PFSK-1 (cell line): ENCODE data around the gene NKX2-3.

Experiments
- FOXP2 ChIP-seq: optimal IDR thresholded peaks from 2 replicates; pipeline ENCODE3; 2011; ENCODE audit warnings: borderline replicate concordance, control low read depth, inconsistent platforms; ENCODE audit not compliant: insufficient read depth; ENCODE audit errors: extremely low read length, extremely low read depth
- POLR2AphosphoS5 ChIP-seq: IDR thresholded peaks from 2 replicates; pipeline ENCODE4 v1.6.1; 2012; ENCODE audit warnings: low read depth, mild to moderate bottlenecking, control low read depth, low read length, moderate library complexity
- SIN3A ChIP-seq: IDR thresholded peaks from 2 replicates; pipeline ENCODE4 v1.6.1; 2012; ENCODE audit warnings: mild to moderate bottlenecking, low read length, moderate library complexity, borderline replicate concordance; ENCODE audit not compliant: insufficient read depth
- TAF1 ChIP-seq: IDR thresholded peaks from 2 replicates; pipeline ENCODE4 v1.6.1; 2012; ENCODE audit warnings: low read length, control low read depth, borderline replicate concordance; ENCODE audit not compliant: insufficient read depth
- TF ChIP-seq, protein P1 (sequence below), 2 experiments: IDR thresholded peaks; 2 replicates each; pipeline versions ENCODE4 v1.6.1 to v1.8.0; 2011 to 2012; ENCODE audit warnings: low read depth in 2 of 2, low read length in 2 of 2, control low read depth in 1 of 2, inconsistent platforms in 1 of 2, mild to moderate bottlenecking in 1 of 2, moderate library complexity in 1 of 2; ENCODE audit not compliant: insufficient read depth in 1 of 2

NKX2-3 gene

DNA sequence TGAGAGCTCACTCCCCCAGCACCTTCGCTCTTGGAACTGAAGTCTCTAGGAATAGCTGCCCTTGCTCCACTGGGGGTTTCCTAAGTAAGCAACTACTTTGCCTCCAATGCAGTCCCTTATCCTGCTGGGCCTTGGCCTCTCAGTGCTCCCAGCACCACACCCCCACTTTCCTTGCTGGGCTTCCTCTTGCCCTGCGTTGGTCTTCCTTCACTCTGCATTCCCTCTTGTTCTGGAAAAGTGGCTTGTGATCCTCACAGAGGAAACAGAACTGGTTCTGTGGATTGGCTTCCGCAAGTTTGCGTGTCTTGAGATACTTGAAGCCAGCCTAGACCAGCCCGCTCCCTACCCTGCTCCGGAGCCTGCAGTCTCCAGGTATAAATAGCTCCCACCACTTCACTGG, 6.4 kb downstream of the NKX2-3 start:
- TF ChIP-seq SIN3A (no peak), FOXP2 (no peak), TAF1 (no peak), POLR2AphosphoS5 (no peak)
- TF ChIP-seq, protein P1, sequence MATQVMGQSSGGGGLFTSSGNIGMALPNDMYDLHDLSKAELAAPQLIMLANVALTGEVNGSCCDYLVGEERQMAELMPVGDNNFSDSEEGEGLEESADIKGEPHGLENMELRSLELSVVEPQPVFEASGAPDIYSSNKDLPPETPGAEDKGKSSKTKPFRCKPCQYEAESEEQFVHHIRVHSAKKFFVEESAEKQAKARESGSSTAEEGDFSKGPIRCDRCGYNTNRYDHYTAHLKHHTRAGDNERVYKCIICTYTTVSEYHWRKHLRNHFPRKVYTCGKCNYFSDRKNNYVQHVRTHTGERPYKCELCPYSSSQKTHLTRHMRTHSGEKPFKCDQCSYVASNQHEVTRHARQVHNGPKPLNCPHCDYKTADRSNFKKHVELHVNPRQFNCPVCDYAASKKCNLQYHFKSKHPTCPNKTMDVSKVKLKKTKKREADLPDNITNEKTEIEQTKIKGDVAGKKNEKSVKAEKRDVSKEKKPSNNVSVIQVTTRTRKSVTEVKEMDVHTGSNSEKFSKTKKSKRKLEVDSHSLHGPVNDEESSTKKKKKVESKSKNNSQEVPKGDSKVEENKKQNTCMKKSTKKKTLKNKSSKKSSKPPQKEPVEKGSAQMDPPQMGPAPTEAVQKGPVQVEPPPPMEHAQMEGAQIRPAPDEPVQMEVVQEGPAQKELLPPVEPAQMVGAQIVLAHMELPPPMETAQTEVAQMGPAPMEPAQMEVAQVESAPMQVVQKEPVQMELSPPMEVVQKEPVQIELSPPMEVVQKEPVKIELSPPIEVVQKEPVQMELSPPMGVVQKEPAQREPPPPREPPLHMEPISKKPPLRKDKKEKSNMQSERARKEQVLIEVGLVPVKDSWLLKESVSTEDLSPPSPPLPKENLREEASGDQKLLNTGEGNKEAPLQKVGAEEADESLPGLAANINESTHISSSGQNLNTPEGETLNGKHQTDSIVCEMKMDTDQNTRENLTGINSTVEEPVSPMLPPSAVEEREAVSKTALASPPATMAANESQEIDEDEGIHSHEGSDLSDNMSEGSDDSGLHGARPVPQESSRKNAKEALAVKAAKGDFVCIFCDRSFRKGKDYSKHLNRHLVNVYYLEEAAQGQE (IDR thresholded peaks at IDR 0.05; ENCODE audit: insufficient read depth in 1 of 2, low read depth in 2 of 2, low read length in 2 of 2): no peak

DNA sequence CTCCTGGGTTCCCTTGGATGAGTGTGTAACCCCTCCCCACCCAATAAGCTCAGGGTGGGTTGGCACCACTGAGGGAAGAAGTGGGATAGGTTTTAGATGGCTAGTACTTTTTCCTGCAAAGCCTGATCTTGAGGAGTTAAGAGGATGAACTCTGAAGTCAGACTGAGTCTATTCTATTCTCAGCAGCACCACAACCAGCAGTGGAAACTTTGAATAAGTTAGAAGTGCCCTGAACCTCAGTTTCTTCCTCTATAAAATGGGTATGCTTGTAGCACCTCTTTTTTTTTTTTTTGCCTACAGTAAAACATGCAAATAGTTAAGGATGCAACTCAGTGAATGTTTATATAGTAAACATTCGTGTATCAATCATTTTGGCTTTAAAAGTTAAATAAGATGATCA, 7.1 kb downstream of the NKX2-3 start:
- TF ChIP-seq POLR2AphosphoS5: no peak
- no peak for TF ChIP-seq SIN3A
- TF ChIP-seq TAF1: no peak
- TF ChIP-seq, protein P1 (IDR thresholded peaks at IDR 0.05; ENCODE audit: insufficient read depth in 1 of 2, low read depth in 2 of 2, low read length in 2 of 2): no peak

DNA sequence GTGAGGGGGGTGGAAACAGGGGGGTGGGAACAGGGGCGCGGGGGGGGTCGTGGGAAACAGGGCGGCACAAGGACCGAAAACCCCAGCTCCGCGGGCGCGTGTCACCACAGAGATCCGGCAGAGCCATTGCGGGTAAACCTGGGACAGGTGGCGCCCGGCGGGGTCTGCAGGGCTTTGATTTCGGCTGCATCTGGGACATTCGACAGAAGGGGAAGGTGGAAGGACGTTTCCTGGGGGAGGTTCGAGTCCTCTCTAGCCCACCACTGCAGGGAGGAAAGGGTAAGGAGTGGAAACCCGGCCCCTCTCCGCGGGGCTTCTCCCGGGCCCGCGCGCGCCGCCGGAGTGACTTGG, 7.5 kb downstream of the NKX2-3 start:
- TF ChIP-seq FOXP2 (no peak), TAF1 (no peak), POLR2AphosphoS5 (no peak), SIN3A (no peak)
- TF ChIP-seq, protein P1 (IDR thresholded peaks at IDR 0.05; ENCODE audit: insufficient read depth in 1 of 2, low read depth in 2 of 2, low read length in 2 of 2): no peak

DNA sequence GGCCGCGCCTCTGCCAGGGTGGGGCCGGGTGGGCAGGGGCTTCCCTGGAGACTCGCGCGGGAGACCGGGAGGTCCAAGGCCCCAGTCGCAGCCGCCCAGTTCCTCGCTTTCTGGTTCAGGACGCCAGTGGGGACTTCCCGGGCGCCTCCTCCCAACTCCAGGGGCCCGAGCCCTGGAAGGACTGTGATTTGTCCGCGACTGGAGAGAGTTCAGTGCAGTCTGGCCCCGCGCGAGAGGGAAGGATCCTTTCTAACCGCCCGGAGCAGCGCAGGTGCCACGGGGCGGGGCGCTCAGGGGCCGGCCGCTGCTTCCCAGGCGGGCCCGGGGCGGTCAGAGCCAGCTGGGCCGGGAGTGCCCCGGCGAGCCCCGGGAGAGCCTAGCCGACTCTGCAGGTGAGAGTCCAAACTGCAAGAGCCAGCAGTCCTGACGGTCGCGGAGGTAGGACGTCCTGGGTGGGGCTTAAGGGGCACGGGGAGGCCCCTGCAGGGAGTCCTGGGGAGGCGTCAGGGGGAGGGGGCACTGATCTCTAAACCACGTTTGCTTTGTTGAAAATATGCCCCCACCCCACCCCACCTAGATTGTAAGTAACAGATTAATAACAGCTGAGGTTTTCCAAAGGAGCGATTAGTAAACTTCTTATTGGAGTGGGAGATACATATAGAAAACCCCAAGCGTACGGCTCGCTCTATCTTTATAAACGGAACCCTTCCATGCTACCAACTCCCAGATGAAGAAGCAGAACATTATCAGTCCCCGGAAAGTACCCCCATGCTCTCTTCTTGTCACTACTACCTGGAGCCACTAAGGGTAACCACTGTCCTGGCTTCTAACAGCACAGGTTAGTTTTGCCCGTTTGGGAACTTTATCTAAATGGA, 8.2 kb downstream of the NKX2-3 start:
- TF ChIP-seq POLR2AphosphoS5: no peak
- TF ChIP-seq FOXP2: no peak
- TF ChIP-seq SIN3A: no peak
- no peak for TF ChIP-seq TAF1

DNA sequence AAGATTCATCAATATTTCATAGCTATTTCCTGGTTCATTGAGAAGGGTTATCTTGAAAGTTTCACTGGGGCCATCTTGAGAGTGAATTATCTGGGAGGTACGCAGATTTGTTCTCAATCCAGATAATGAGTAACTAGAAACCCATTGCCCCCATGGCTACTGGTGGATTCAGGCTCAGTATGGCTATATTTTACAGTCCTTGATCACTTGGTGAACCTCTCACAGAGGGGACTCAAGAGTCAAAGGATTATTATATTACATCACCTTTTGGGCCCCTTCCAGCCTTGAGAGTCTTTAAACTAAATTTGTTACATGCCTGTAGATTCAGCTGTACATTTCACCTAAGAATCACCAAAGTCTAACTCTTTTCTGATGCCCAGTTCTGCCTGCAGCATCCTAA, 11.6 kb downstream of the NKX2-3 start:
- no peak for TF ChIP-seq SIN3A
- TF ChIP-seq POLR2AphosphoS5: no peak
- no peak for TF ChIP-seq TAF1
- TF ChIP-seq, protein P1 (IDR thresholded peaks at IDR 0.05; ENCODE audit: insufficient read depth in 1 of 2, low read depth in 2 of 2, low read length in 2 of 2): no peak
- TF ChIP-seq FOXP2: no peak
